ENCODE results near the gene GRWD1.

GRWD1 gene

DNA sequence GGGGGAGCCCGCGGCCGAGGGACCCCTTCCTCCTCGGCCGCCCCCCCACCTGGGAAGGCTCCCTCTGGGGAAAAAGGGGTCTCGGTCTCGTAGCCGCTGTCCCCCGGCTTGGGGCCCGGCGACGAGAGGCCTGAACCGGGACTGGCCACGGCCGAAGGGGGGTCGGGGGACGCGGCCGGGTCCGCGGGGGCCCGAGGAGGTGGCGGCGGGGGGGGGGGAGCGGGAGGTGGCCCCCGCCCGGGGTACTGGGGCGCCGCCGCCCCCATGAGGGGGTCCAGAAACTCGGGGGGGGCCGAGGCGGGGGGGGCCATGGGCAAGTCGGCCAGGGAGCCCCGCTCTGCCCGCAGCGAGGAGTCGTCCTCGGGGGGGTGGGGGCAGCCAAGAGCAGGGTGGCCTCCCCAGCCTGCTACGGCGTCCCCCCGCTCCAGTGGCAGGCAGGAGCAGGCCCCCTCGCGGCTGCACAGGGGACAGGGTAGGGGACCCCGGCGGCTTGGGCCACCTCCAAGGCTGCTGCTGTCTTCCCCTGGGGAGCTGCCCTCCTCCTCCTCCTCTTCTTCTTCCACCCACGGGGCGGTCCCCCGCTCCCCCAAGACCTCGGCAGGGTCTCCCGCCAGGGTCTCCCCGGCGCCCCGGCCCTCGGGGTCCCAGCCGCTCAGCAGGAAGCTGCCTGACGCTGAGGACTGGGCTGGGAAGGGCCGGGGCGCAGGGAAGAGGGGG is 53.0 kb downstream of the GRWD1 start:
- no peak for DNase-seq

DNA sequence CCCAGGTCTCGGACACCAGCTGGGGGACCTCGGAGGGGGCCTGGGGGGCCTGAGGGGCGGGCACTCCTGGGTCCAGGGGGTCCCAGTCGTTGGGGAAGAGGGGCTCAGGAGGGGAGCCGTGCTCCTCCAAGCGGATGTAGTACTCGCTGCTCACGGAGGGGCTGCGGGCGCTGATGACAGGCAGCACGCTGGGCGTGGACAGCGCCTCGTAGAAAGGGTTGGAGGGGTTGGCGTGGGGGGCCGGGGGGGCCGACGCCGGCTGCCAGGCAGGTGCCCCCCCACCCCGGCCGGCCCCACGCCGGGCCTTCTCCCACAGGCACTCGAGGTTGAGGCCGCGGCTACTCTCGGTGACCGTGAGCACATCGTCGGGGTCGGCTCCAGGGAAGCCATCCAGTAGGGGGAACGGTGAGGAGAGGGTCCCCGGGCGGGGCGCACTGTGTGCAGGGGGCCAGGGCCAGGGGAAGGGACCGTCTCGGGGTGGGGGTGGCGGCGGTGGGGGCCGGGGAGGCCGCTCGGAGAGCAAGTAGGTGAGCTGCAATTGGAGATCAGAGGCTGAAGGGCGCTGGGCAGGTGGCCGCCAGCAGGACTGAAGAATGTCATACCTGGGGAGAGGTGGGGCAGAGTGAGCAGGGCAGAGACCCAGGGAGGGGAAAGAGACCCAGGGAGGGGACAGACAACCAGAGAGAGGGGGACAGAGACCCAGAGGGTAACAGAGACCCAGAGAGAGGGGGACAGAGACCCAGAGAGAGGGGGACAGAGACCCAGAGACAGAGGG is 53.7 kb downstream of the GRWD1 start:
- no peak for DNase-seq

DNA sequence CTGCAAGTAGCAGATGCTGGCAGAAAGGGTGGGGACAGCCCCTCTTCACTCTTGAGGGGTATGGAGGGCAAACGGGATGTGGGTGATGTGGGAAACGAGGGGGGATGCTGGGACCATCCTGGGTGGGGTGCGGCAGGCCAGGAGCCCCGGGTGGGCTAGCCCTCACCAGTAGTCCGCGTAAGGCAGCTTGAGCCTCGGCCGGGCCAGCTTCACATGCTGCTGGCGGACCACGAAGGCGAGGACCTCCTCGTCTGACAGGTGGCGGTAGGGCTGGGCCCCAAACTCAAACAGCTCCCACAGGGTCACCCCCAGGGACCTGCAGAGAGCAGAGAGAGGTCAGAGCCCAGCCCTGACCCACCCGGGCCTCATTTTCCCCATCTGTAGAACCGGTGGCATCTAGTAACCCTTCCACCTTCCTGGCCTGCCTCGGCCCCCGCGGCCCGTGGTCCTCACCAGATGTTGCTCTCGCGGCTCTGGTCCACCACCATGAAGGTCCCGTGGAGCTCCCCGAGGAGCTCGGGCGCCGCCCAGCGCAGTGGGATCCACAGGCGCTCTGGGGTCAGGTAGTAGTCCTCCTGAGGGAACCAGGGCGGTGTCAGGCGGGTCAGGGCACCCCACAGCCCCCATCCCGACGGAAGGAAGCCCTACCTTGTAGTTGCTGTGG is 55.2 kb downstream of the GRWD1 start:
- DNase-seq: no peak

DNA sequence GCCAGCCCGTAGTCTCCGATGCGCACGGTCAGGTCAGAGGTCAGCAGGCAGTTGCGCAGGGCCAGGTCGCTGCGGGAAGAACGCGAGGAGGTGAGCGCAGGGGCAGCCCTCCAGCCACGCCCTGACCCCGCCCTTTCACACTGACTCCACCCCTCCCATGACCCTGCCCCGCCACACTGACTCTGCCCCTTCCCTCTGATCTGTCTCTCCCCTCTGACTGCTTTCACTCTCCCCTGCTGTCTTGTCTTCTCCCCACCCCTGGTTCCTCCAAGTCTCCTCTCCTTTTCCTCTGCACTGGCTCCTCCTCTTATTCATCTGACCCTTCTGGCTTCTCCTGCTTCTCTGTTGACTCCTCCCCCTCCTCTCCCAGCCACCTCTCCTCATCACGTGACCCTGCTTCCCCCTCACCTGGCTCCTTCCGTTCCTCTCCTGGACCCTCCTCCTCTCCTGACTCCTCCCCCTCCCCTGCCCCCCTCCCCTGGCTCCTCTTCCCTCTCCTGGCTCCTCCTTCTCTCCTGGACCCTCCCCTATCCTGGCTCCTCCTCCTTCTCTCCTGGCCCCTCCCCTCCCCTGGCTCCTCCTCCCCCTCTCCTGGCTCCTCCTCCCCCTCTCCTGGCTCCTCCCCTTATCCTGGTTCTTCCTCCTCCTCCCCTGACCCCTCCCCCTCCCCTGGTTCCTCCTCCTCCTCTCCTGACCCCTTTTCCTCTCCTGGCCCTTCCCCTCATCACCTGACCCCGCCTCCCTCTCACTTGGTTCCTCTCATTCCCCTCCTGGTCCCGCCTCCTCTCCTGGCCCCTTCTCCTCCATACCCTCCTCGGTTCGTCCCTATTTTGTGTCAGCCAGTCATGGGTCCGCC is 55.9 kb downstream of the GRWD1 start:
- peak; percentile 63 for DNase-seq

DNA sequence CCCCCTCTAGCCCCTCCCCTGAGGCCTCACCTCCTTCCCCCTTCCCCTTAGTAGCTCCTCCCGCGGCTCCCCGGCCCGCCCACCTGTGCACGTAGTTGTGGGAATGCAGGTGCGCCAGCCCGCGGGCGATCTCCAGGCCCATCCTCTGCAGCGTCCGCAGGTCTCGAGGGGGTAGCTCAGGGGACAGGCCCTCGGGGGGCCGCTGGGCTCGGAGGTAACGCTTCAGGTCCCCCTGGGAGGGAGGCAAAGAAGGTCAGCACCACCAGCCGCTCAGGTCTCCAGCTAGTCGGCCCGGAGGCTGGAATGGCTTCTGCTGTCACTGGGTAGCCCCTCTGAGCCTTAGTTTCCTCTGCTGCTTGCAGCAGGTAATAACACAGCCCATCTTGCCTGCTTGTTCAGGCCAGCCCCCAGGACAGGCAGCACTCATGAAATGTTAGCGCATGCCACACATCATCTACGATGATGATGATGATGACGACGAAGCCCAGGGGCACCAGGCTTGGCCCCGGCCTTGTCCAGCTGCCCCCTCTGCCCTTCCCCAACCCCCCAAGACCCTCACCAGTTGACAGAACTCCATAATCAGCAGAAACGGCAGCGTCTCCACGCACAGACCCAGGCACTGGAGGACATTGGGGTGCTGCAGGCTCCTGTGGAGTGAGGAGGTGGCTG is 56.7 kb downstream of the GRWD1 start:
- DNase-seq: peak; percentile 70

DNA sequence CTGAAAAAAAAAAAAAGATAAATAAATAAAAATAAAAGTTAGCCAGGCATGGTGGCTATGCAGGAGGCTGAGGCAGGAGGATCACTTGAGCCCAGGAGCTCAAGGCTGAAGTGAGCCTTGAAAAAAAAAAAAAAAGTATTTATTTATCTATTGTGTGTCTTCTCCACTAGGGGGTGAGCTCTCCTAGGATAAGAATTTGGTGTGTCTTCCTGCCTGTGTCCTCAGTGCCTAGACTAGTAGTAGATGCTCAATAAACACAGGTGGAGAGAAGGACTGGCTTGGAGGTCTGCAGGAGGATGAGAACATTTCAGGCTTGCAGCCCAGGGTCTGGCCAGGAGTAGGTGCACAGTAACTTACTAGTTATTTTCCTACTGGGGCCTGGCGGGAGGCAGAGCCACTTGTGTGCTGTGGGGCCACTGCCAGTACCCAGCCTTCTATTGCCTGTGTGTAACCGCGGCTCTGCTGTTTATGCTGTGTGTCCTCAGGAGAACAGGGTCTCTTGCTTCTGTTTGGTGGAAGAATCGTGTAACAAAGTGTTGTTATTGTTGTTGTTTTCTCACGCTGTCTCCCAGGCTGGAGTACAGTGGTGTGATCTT is 60.5 kb downstream of the GRWD1 start:
- DNase-seq: no peak

Data from activated CD4-positive, CD25-positive, alpha-beta regulatory T cell treated with anti-CD3 and anti-CD28 coated beads, Interleukin-2, amount 50 U/mL, for 72 hours (primary cell).